Right hindlimb (tissue), 1 donor: ENCODE data around the gene USP17L25.
"Not testable (repeated sequence)": the region's sequence is repeated elsewhere in the genome, so short reads cannot be mapped to it uniquely, and the experiment has no call there.

Experiments used
- DNase-seq: peaks from one replicate; pipeline ENCODE4 v3.0.0-alpha.2; 2018

The USP17L25 gene, protein sequence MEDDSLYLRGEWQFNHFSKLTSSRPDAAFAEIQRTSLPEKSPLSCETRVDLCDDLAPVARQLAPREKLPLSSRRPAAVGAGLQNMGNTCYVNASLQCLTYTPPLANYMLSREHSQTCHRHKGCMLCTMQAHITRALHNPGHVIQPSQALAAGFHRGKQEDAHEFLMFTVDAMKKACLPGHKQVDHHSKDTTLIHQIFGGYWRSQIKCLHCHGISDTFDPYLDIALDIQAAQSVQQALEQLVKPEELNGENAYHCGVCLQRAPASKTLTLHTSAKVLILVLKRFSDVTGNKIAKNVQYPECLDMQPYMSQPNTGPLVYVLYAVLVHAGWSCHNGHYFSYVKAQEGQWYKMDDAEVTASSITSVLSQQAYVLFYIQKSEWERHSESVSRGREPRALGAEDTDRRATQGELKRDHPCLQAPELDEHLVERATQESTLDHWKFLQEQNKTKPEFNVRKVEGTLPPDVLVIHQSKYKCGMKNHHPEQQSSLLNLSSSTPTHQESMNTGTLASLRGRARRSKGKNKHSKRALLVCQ

DNA sequence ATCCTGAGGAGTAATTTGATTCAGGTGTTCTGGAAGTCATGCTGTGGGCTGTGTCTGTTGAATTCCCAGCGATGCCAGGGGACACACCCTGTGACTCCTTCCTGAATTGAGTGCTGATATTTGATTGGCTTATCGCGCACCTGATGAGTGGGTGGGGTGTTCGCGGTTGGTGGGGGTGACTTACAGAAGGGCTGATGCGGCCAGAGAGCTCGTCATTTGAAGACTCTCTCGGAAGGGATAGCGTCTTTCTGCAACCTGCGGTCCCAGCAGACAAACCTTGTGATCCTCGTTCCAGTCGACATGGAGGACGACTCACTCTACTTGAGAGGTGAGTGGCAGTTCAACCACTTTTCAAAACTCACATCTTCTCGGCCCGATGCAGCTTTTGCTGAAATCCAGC lies at the start of gene USP17L25:
TSS of gene USP17L25 (plus strand) at position 301 of the 400 bp plus-strand sequence. CDS start at position 301, 0 bp downstream.
- DNase-seq = not testable (repeated sequence)

DNA sequence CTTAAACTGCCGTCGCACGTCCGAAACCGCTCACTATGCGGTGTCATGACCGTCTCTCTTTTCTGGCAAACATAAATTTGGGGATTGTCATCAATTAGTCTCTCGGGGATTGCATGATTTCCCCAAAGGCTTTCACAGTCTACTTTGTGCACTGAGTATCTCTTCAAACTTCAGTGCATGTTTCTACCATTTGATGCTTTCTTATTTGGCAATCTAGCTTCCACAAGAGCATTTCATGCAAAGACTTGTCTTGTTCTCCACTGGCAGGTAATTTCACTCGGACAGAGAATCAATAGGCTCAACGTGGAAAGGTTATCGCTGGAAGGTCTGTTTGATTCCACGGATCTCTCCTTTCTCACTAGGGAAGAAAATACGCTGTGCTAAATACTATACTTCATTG lies 5.5 kb upstream of the USP17L25 start:
- not testable (repeated sequence) for DNase-seq

DNA sequence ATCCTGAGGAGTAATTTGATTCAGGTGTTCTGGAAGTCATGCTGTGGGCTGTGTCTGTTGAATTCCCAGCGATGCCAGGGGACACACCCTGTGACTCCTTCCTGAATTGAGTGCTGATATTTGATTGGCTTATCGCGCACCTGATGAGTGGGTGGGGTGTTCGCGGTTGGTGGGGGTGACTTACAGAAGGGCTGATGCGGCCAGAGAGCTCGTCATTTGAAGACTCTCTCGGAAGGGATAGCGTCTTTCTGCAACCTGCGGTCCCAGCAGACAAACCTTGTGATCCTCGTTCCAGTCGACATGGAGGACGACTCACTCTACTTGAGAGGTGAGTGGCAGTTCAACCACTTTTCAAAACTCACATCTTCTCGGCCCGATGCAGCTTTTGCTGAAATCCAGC lies 4.8 kb upstream of the USP17L25 start, which contains the start of gene USP17L24:
TSS of gene USP17L24 (plus strand) at position 301 of the 400 bp plus-strand sequence. CDS start at position 301, 0 bp downstream.
- not testable (repeated sequence) for DNase-seq

DNA sequence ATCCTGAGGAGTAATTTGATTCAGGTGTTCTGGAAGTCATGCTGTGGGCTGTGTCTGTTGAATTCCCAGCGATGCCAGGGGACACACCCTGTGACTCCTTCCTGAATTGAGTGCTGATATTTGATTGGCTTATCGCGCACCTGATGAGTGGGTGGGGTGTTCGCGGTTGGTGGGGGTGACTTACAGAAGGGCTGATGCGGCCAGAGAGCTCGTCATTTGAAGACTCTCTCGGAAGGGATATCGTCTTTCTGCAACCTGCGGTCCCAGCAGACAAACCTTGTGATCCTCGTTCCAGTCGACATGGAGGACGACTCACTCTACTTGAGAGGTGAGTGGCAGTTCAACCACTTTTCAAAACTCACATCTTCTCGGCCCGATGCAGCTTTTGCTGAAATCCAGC lies 4.6 kb downstream of the USP17L25 start, which contains the start of gene USP17L26:
TSS of gene USP17L26 (plus strand) at position 301 of the 400 bp plus-strand sequence. CDS start at position 301, 0 bp downstream.
- DNase-seq = not testable (repeated sequence)

DNA sequence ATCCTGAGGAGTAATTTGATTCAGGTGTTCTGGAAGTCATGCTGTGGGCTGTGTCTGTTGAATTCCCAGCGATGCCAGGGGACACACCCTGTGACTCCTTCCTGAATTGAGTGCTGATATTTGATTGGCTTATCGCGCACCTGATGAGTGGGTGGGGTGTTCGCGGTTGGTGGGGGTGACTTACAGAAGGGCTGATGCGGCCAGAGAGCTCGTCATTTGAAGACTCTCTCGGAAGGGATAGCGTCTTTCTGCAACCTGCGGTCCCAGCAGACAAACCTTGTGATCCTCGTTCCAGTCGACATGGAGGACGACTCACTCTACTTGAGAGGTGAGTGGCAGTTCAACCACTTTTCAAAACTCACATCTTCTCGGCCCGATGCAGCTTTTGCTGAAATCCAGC lies 9.4 kb downstream of the USP17L25 start, which contains the start of gene USP17L5:
TSS of gene USP17L5 (plus strand) at position 301 of the 400 bp plus-strand sequence. CDS start at position 301, 0 bp downstream.
- DNase-seq = not testable (repeated sequence)

DNA sequence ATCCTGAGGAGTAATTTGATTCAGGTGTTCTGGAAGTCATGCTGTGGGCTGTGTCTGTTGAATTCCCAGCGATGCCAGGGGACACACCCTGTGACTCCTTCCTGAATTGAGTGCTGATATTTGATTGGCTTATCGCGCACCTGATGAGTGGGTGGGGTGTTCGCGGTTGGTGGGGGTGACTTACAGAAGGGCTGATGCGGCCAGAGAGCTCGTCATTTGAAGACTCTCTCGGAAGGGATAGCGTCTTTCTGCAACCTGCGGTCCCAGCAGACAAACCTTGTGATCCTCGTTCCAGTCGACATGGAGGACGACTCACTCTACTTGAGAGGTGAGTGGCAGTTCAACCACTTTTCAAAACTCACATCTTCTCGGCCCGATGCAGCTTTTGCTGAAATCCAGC lies 14.1 kb downstream of the USP17L25 start, which contains the start of gene USP17L27:
TSS of gene USP17L27 (plus strand) at position 301 of the 400 bp plus-strand sequence. CDS start at position 301, 0 bp downstream.
- DNase-seq = not testable (repeated sequence)

DNA sequence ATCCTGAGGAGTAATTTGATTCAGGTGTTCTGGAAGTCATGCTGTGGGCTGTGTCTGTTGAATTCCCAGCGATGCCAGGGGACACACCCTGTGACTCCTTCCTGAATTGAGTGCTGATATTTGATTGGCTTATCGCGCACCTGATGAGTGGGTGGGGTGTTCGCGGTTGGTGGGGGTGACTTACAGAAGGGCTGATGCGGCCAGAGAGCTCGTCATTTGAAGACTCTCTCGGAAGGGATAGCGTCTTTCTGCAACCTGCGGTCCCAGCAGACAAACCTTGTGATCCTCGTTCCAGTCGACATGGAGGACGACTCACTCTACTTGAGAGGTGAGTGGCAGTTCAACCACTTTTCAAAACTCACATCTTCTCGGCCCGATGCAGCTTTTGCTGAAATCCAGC lies 18.9 kb downstream of the USP17L25 start, which contains the start of gene USP17L28:
TSS of gene USP17L28 (plus strand) at position 301 of the 400 bp plus-strand sequence. CDS start at position 301, 0 bp downstream.
- not testable (repeated sequence) for DNase-seq

DNA sequence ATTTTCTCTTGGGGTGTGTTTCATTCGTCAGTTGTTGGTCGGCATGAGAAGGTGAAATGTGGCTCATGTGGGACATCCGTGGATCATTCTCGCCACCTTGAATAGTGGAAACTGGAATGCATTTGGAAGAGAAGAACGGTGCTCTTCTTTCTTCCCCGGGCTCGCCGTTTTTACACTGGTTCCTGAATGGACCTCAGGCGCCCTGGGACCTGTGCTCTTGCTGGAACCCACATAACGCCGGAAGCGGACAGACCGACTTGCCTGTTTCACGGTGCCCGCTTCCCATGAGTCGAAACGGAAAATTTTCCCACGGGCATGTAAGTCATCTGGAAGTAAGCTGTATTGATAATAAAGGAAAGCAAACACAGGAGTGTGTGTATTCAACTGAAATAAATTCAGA lies 21.2 kb downstream of the USP17L25 start:
- not testable (repeated sequence) for DNase-seq

DNA sequence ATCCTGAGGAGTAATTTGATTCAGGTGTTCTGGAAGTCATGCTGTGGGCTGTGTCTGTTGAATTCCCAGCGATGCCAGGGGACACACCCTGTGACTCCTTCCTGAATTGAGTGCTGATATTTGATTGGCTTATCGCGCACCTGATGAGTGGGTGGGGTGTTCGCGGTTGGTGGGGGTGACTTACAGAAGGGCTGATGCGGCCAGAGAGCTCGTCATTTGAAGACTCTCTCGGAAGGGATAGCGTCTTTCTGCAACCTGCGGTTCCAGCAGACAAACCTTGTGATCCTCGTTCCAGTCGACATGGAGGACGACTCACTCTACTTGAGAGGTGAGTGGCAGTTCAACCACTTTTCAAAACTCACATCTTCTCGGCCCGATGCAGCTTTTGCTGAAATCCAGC lies 23.6 kb downstream of the USP17L25 start, which contains the start of gene USP17L29:
TSS of gene USP17L29 (plus strand) at position 301 of the 400 bp plus-strand sequence. CDS start at position 301, 0 bp downstream.
- DNase-seq = not testable (repeated sequence)

DNA sequence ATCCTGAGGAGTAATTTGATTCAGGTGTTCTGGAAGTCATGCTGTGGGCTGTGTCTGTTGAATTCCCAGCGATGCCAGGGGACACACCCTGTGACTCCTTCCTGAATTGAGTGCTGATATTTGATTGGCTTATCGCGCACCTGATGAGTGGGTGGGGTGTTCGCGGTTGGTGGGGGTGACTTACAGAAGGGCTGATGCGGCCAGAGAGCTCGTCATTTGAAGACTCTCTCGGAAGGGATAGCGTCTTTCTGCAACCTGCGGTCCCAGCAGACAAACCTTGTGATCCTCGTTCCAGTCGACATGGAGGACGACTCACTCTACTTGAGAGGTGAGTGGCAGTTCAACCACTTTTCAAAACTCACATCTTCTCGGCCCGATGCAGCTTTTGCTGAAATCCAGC lies 33.1 kb downstream of the USP17L25 start, which contains the start of gene USP17L30:
TSS of gene USP17L30 (plus strand) at position 301 of the 400 bp plus-strand sequence. CDS start at position 301, 0 bp downstream.
- not testable (repeated sequence) for DNase-seq

DNA sequence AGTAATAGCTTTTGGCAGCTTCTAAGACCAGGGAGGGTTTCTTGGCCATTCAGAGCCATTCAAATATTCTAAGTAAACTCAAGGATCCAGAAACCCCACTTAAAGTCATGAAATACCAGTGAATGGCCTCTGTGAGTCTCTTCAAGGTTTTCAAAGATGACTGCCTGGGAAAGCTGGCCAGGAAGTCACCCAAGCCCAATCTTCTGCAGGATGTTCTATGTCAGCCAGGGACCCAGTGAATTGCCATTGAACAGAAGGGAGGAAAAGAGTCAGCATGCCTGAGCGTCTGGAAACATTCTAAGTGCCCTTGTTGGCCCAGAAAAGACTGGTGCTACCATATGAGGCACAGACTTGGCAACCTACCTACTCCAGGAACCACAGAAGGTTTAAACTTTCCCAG lies 50.2 kb downstream of the USP17L25 start:
- not testable (repeated sequence) for DNase-seq
